OCI-LY7 (cell line): ENCODE measurements around the gene GPC3.

Experiments used
- EZH2phosphoT487 ChIP-seq: fragments of 200-600 bp; sonication (generic); IDR thresholded peaks from 2 replicates; pipeline ENCODE4 v1.6.1; 2018; ENCODE audit warnings: low read depth, borderline replicate concordance, mild to moderate bottlenecking, mixed run types, antibody characterized with exemption, low read length, moderate library complexity, mixed read lengths
- TF ChIP-seq, protein P1 (sequence below): fragments of 200-600 bp; sonication (generic); conservative IDR thresholded peaks from 2 replicates; pipeline ENCODE4 v1.5.1; 2014; ENCODE audit warnings: mild to moderate bottlenecking, antibody characterized with exemption, low read length, moderate library complexity, mixed read lengths

DNA sequence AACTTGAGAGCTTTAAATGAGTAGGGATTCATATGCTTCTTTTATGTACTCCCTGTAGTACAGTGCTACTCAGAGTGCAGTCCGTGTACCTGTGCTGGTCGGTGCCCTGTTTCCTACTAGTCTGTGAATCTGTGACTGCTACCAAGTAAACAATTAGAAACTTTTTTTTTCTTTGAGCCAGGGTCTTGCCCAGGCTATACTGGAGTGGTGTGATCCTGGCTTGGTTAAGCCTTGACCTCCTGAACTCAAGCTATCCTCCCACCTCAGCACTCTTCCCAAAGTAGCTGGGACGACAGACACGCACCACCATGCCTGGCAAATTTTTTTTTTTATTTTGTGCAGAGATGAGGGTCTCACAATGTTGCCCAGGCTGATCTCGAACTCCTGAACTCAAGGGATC is 6.4 kb upstream of the GPC3 start:
- TF ChIP-seq, protein P1, sequence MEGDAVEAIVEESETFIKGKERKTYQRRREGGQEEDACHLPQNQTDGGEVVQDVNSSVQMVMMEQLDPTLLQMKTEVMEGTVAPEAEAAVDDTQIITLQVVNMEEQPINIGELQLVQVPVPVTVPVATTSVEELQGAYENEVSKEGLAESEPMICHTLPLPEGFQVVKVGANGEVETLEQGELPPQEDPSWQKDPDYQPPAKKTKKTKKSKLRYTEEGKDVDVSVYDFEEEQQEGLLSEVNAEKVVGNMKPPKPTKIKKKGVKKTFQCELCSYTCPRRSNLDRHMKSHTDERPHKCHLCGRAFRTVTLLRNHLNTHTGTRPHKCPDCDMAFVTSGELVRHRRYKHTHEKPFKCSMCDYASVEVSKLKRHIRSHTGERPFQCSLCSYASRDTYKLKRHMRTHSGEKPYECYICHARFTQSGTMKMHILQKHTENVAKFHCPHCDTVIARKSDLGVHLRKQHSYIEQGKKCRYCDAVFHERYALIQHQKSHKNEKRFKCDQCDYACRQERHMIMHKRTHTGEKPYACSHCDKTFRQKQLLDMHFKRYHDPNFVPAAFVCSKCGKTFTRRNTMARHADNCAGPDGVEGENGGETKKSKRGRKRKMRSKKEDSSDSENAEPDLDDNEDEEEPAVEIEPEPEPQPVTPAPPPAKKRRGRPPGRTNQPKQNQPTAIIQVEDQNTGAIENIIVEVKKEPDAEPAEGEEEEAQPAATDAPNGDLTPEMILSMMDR: no peak
- TF ChIP-seq EZH2phosphoT487: no peak
